Measurements from ENCODE around the gene CYB5RL.

CYB5RL gene

DNA sequence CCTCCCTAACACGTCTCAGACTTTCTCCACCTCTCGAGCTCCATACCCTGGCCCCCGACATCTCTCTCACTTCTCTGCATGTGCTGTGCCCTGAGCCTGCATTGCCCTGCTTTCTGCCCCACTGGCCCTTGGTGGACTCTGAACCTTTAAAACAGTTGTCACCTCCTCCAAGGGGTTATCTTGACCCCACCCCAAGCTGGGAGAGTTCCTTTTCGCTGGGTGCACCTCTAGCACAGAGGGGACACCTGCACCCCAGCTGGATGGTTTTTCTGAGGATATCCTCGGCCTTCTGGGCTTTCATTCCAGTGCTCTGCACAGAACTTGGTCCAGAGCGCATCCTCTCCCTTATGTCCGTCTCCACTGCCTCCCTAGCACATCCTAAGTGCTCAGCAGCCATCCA, 42.8 kb downstream of the CYB5RL start:
- no peak for DNase-seq

- DNase-seq = no peak
These were observed 43.6 kb downstream of the CYB5RL start for GRCh38 chr1:54156201-54156600.

- no peak for DNase-seq
These were observed 46.0 kb downstream of the CYB5RL start for GRCh38 chr1:54153535-54154439.

GRCh38 chr1:54152696-54153095, 47.1 kb downstream of the CYB5RL start, which contains the start of gene CDCP2:
Gene CDCP2 (minus strand): TSS chr1:54153000. CDS start chr1:54152922, 78 bp downstream.
- DNase-seq = no peak

DNA sequence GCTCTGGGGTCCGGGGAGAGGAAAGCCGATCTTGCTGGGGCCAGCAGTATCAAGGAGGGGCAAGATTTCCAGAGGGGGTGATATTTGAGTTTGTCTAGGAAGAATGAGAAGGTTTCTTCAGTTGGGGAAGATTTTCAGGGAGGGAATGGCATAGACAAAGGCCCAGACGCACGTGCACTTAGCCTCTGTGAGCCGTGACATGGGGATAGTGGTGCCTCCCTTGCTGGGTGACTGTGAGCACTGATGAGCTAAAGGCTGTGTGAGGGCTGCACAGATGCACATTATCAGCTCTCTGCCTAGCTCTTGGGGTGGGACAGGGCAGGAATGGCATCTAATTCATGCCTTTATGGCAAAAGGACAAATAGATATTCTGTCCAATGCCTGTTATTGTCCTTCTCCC, 48.8 kb downstream of the CYB5RL start:
- DNase-seq = no peak

Measured in DMS79 (cell line).